HL-60/S4 (cell line): ENCODE results near the gene CASP3.
"Not testable (repeated sequence)": the region's sequence is repeated elsewhere in the genome, so short reads cannot be mapped to it uniquely, and the experiment has no call there.

Experiments used
- in situ Hi-C: fragments of 300-500 bp; cut with MboI; formaldehyde crosslinking; loops from 2 replicates; pipeline ENCODE4 v1.14.3; 2022; ENCODE audit warnings: low sequenced_read_pairs

CASP3 gene

GRCh38 chr4:184664445-184665210 lies 15.4 kb upstream of the CASP3 start:
- in situ Hi-C loops, result no loop called here

GRCh38 chr4:184662236-184662635 lies 13.0 kb upstream of the CASP3 start:
- in situ Hi-C loops, result no loop called here

- in situ Hi-C loops, result no loop called here
Observed at GRCh38 chr4:184660978-184661377, 11.7 kb upstream of the CASP3 start.

- in situ Hi-C loops, result not testable (repeated sequence)
Observed at GRCh38 chr4:184657820-184658219, 8.6 kb upstream of the CASP3 start.

- in situ Hi-C loops, result no loop called here
Observed at GRCh38 chr4:184657144-184657543, 7.9 kb upstream of the CASP3 start.

GRCh38 chr4:184655889-184656869 lies 6.9 kb upstream of the CASP3 start:
- in situ Hi-C loops, result no loop called here

- in situ Hi-C loops, result no loop called here
Observed at GRCh38 chr4:184653650-184654049, 4.4 kb upstream of the CASP3 start.

- in situ Hi-C loops, result not testable (repeated sequence)
Observed at GRCh38 chr4:184652681-184653080, 3.4 kb upstream of the CASP3 start.

GRCh38 chr4:184651899-184652298 lies 2.7 kb upstream of the CASP3 start:
- in situ Hi-C loops, result no loop called here

- in situ Hi-C loops, result no loop called here
Observed at GRCh38 chr4:184649971-184650855, 966 bp upstream of the CASP3 start.

- in situ Hi-C loops, result no loop called here
Observed at GRCh38 chr4:184648313-184649025, 778 bp downstream of the CASP3 start.

GRCh38 chr4:184648054-184648312 lies 1.3 kb downstream of the CASP3 start:
- in situ Hi-C loops, result no loop called here

- in situ Hi-C loops, result no loop called here
Observed at GRCh38 chr4:184647266-184648053, 1.8 kb downstream of the CASP3 start.

GRCh38 chr4:184645904-184646610 lies 3.2 kb downstream of the CASP3 start:
- in situ Hi-C loops, result no loop called here

GRCh38 chr4:184644553-184645307 lies 4.5 kb downstream of the CASP3 start:
- in situ Hi-C loops, result no loop called here

GRCh38 chr4:184643731-184644130 lies 5.5 kb downstream of the CASP3 start:
- in situ Hi-C loops, result no loop called here

GRCh38 chr4:184641451-184641850 lies 7.8 kb downstream of the CASP3 start:
- in situ Hi-C loops, result no loop called here

- in situ Hi-C loops, result no loop called here
Observed at GRCh38 chr4:184641022-184641421, 8.2 kb downstream of the CASP3 start.
